Aorta (tissue), 5 donors: ENCODE results near the gene ZMIZ1. TPM values are rescaled to one million over a fixed set of nuclear protein-coding genes. Genes with fewer than 3 reads are reported as not detected.
A peak's percentile ranks its signal among the peaks of the same experiment; 100 is the strongest.

Source experiments
- ATAC-seq: fragments of 200-7000 bp; cut with Tn5 transposase; one replicate; pipeline ENCODE4 v1.9.1; 2022; ENCODE audit warnings: moderate library complexity; ENCODE audit not compliant: low FRiP score
- DNase-seq, 2 donors: peaks; one replicate each; pipeline ENCODE4 v3.0.0-alpha.2; 2020
- H3K27ac ChIP-seq, 2 donors: one replicate each; pipeline ENCODE4 v1.5.1; 2013; ENCODE audit warnings: low read length in 2 of 2, mild to moderate bottlenecking in 2 of 2, moderate library complexity in 2 of 2, control low read depth in 1 of 2, inconsistent platforms in 1 of 2, low read depth in 1 of 2
- H3K27me3 ChIP-seq, 2 donors: one replicate each; pipeline ENCODE4 v1.6.1; 2013; ENCODE audit warnings: control low read depth in 1 of 2, low read length in 1 of 2, mild to moderate bottlenecking in 1 of 2, moderate library complexity in 1 of 2; ENCODE audit not compliant: insufficient read depth in 2 of 2, control insufficient read depth in 1 of 2
- H3K36me3 ChIP-seq, 2 donors: one replicate each; pipeline ENCODE4 v1.6.1; 2013; ENCODE audit warnings: control low read depth in 1 of 2, low read length in 1 of 2, mild to moderate bottlenecking in 1 of 2; ENCODE audit not compliant: insufficient read depth in 2 of 2, control insufficient read depth in 1 of 2
- H3K4me1 ChIP-seq, 2 donors: one replicate each; pipeline ENCODE4 v1.6.1; 2013; ENCODE audit warnings: low read length in 2 of 2, control low read depth in 1 of 2, mild to moderate bottlenecking in 1 of 2, moderate library complexity in 1 of 2; ENCODE audit not compliant: insufficient read depth in 2 of 2, control insufficient read depth in 1 of 2
- H3K4me3 ChIP-seq, 2 donors: one replicate each; pipeline ENCODE4 v1.5.1; 2013; ENCODE audit warnings: low read length in 2 of 2, control low read depth in 1 of 2, mild to moderate bottlenecking in 1 of 2
- H3K9me3 ChIP-seq: one replicate; pipeline ENCODE4 v1.6.1; 2013; ENCODE audit warnings: mild to moderate bottlenecking, low read length; ENCODE audit not compliant: control insufficient read depth
- WGBS, 2 donors: extraction: QIAGEN DNeasy Blood & Tissue Kit; methylation state at CpG; one replicate each; pipeline ENCODE4 v1.1.7; 2013; 5-methylcytosine and 5-hydroxymethylcytosine counted together
- intact Hi-C, 2 donors: fragments of 100-400 bp; cut with DNase I; formaldehyde crosslinking; loops; one replicate each; pipeline versions ENCODE4 v1.14.2 to v1.15.0; 2022
- polyA plus RNA-seq, 2 donors: library from polyadenylated mRNA; stranded (reverse); fragments of 200-250 nt; gene quantifications; one replicate each; pipeline ENCODE4 v1.2.3, GENCODE V29; 2013
- total RNA-seq, 2 donors: library from RNA; stranded (reverse); fragmentation: NEBNext Ultra II Directional; extraction: Animal tissue kit (Norgen Biotek cat#: 25700); gene quantifications; one replicate each; pipeline ENCODE4 v1.2.1, GENCODE V29; 2021
- donor health status: healthy with polysubstance abuse.
- donor health status: Bipolar disorder and iron deficiency.
- donor health status: DM: no; HTN: no; CAD: no.
- donor health status: DM: no; HTN: no; CAD: no.
- donor health status: DM: yes; HTN: yes; CAD: no.

Gene ZMIZ1
- total and polyA plus RNA-seq, 4 donors: 7.8 to 84.1 (median 28.2) TPM

- ATAC-seq: no peak
- Histone ChIP-seq H3K9me3 (no peaks in the 10 kb centered on the region), H3K27me3 (no peaks in the 10 kb centered on the region), H3K27ac (no peak overlapping the region), H3K36me3 (no peaks in the 10 kb centered on the region), H3K4me3 (no peak overlapping the region), H3K4me1 (no peaks in the 10 kb centered on the region)
- intact Hi-C loops: no loop called here
- WGBS, 2 donors: 89 to 98% methylated on average over 11 of the region's 11 CpGs
- no peak for DNase-seq
Observed at GRCh38 chr10:79095316-79095715, 26.6 kb downstream of the ZMIZ1 start.

DNA sequence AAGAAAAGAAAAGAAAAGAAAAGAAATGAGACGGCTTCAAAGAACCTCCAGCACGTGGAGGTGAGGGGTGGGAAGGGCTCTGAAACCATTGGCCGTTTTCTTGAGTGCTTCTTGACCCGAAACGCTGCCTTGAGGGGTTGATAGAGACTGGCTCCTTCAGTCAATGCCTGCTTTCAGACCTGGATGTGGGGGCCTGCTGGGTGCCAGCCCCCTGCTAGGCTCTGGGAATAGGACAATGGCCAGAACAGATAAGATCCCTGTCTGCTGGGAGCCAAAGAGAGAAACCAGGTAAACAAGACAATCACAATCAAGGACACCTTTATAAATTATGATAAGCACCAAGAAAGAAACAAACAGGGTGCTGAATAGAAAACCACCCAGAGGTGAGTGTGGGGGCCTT lies 27.7 kb downstream of the ZMIZ1 start:
- no peaks in the 10 kb centered on the region for H3K27me3 ChIP-seq
- intact Hi-C loops: no loop called here
- ATAC-seq (no peak), DNase-seq (no peak)
- no peak overlapping the region for H3K4me3 ChIP-seq
- no peaks in the 10 kb centered on the region for H3K9me3 ChIP-seq
- no peak overlapping the region for H3K27ac ChIP-seq
- no peaks in the 10 kb centered on the region for H3K36me3 ChIP-seq
- 96% methylated on average over 5 of the region's 5 CpGs for WGBS, 2 donors
- H3K4me1 ChIP-seq: no peaks in the 10 kb centered on the region

- intact Hi-C loops: no loop called here
- Histone ChIP-seq H3K4me1 (no peaks in the 10 kb centered on the region), H3K27me3 (no peaks in the 10 kb centered on the region), H3K27ac (no peak overlapping the region), H3K9me3 (no peaks in the 10 kb centered on the region), H3K4me3 (no peak overlapping the region), H3K36me3 (no peaks in the 10 kb centered on the region)
- WGBS, 2 donors: 62 to 69% methylated on average over 11 of the region's 11 CpGs
- DNase-seq (no peak), ATAC-seq (no peak)
Observed at GRCh38 chr10:79097021-79097872, 28.5 kb downstream of the ZMIZ1 start.

- 95 to 96% methylated on average over 5 of the region's 5 CpGs for WGBS, 2 donors
- no peak overlapping the region for H3K27ac ChIP-seq
- no peak for ATAC-seq
Observed at GRCh38 chr10:79098061-79098460, 29.3 kb downstream of the ZMIZ1 start.

DNA sequence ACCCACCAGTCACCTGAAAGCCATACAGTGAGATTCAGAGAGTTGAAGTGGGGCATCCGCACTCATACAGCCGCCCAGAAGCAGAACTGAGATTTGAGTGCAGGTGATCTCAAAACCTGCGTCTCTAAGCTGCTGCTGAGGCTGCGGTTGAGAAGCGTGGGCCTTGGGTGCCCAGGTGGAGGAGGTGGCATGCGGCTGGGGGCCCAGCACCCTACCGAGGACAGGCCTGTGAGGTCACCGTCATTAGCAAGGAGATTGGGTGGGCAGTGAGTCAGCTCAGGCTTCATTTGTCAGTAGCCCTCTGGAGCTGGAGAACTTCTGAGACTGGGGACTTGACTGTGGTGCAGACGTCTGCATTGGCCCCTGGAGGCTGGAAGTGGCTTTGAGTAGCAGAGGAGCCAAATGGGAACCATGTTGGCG lies 29.8 kb downstream of the ZMIZ1 start:
- no peak overlapping the region for H3K27ac ChIP-seq
- no peak for DNase-seq

More at GRCh38 chr10:79098061-79098460, 29.3 kb downstream of the ZMIZ1 start:
- Histone ChIP-seq H3K4me3 (no peak overlapping the region), H3K27me3 (no peaks in the 10 kb centered on the region), H3K36me3 (no peaks in the 10 kb centered on the region), H3K4me1 (no peaks in the 10 kb centered on the region), H3K9me3 (no peaks in the 10 kb centered on the region)
- no peak for DNase-seq
- intact Hi-C loops: no loop called here

DNA sequence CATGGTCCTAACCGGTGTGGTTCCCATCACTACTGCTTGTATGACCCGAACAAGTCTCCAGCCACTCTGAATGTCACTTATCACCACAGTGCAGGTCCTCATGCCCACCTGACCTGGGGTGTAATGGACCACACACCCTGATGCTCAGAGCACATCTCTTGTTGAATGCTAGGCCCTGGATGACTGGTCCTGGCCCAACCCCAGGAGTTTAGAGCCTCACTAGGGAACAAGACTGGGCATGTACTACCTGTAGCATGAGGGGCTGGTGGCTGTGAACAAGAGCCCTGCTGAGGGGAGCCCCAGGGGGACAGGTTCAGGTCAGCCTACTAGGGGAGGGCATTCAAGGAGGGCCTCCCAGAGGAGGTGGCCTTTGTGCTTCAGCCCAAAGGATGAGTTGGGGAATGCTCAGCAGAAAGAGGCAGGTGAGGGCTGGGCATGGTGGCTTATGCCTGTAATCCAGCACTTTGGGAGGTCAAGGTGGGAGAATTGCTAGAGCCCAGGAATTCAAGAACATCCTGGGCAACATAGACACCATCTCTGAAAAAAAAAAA lies 31.2 kb downstream of the ZMIZ1 start:
- H3K27ac ChIP-seq: no peak overlapping the region
- no peaks in the 10 kb centered on the region for H3K4me1 ChIP-seq
- no peak for DNase-seq
- H3K27me3 ChIP-seq: no peaks in the 10 kb centered on the region
- H3K4me3 ChIP-seq: no peak overlapping the region
- 96 to 98% methylated on average over 2 of the region's 2 CpGs for WGBS, 2 donors
- H3K9me3 ChIP-seq: no peaks in the 10 kb centered on the region
- no peak for ATAC-seq
- H3K36me3 ChIP-seq: no peaks in the 10 kb centered on the region
- intact Hi-C loops: loop anchor here in 1 of 2 donors (5.0 kb wide), 1 partner anchor 52 kb away; no protein-coding TSS in a partner anchor

More for the DNA sequence above, 29.8 kb downstream of the ZMIZ1 start:
- 90 to 94% methylated on average over 10 of the region's 10 CpGs for WGBS, 2 donors
- Histone ChIP-seq H3K9me3 (no peaks in the 10 kb centered on the region), H3K4me3 (no peak overlapping the region), H3K36me3 (no peaks in the 10 kb centered on the region), H3K4me1 (no peaks in the 10 kb centered on the region), H3K27me3 (no peaks in the 10 kb centered on the region)
- intact Hi-C loops: no loop called here
- no peak for ATAC-seq

DNA sequence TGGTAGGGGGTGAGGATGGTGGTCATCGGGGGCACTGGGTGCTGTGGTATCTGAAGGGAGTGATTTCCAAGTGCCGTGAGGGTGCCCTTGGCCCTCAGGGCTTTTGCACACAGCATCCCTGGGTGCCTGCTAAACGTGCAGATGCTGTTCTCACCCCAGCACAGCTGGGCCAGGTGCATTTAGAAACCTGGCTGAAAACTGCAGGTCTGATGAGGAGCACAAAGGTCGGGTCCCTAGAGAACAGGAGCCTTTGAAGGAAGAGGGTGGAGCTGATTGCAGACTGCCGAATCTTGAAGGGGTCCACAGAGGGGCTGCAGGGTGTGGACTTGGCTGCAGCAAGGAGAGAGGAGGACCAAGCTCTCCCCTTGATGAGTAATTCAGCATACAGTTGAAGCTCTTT lies 32.0 kb downstream of the ZMIZ1 start:
- Histone ChIP-seq H3K4me3 (no peak overlapping the region), H3K36me3 (no peaks in the 10 kb centered on the region), H3K9me3 (no peaks in the 10 kb centered on the region), H3K27me3 (no peaks in the 10 kb centered on the region), H3K27ac (no peak overlapping the region), H3K4me1 (no peaks in the 10 kb centered on the region)
- WGBS, 2 donors: 85% methylated on average over 5 of the region's 5 CpGs
- DNase-seq (no peak), ATAC-seq (no peak)
- intact Hi-C loops: loop anchor here in 1 of 2 donors (5.0 kb wide), 1 partner anchor 52 kb away; no protein-coding TSS in a partner anchor

DNA sequence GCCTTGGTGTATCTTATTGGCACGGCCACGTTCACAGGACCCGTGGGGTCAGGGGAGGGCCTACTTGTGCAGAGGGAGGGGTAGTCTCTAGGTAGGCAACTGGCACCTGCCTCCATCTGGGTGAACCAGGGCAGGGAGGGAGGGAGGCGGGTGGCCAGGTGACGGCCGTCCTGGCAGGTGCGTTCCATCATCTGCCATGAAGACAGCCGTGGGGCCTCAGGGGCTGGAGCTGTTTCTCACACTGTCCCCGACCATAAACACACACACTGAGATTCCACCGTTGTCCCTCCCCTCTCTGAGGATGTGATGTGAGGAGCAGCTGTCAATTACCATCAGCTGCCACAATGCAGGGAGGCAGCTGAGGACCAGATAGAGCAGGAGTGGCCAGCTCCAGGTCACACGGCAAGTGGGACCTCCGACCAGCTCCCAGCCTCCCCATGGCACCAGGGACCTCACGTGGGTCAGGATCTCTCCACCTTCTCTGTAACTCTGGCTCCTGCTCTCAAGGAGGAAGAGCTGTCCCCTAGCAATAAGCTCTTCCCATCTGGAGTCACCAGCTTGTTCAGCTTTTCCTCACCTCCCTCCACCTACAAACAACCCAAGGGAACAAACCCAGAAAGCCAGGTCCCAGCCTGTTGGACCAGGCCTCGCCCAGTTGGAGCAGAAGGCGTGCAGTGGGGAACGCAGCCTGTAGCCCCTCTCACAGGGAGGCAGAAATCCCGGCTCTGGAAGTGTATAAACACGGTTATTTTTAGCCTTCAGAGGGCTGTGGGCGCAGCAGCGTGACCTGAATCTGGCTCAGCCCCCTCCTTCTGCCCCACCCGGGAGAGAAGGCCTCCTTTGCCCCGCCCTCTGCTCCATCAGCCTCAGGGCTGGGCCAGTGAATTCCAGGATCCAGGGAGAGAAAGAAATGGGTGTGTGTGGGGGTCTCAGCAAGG lies 33.1 kb downstream of the ZMIZ1 start:
- no peaks in the 10 kb centered on the region for H3K36me3 ChIP-seq
- 39 to 40% methylated on average over 22 of the region's 22 CpGs for WGBS, 2 donors
- no peak overlapping the region for H3K4me3 ChIP-seq
- intact Hi-C loops: loop anchor here in 1 of 2 donors (2.0 to 5.0 kb wide), 2 partner anchors 31 to 50 kb away; no protein-coding TSS in a partner anchor
- DNase-seq (peak; percentile 84 to 89), ATAC-seq (peak; percentile 75)
- no peaks in the 10 kb centered on the region for H3K9me3 ChIP-seq
- no peaks in the 10 kb centered on the region for H3K27me3 ChIP-seq
- peak overlapping the region; percentile 6 to 72 for H3K27ac ChIP-seq
- no peaks in the 10 kb centered on the region for H3K4me1 ChIP-seq
